KMS-11 (cell line): ENCODE measurements around the gene NTNG2.

Experiments used
- H2AFZ ChIP-seq: fragments of 200-600 bp; sonication (generic); 2 replicates; pipeline ENCODE4 v1.6.1; 2016; ENCODE audit warnings: antibody characterized with exemption, mixed run types, low read depth
- H3K27ac ChIP-seq: fragments of 200-600 bp; sonication (generic); 2 replicates; pipeline ENCODE4 v1.6.1; 2016; ENCODE audit warnings: mild to moderate bottlenecking, mixed run types
- H3K27me3 ChIP-seq: fragments of 200-600 bp; sonication (generic); 2 replicates; pipeline ENCODE4 v1.6.1; 2017; ENCODE audit warnings: mild to moderate bottlenecking, low read depth, mixed run types, moderate library complexity; ENCODE audit not compliant: insufficient read depth
- H3K36me3 ChIP-seq: fragments of 200-600 bp; sonication (generic); 2 replicates; pipeline ENCODE4 v1.6.1; 2017; ENCODE audit warnings: mild to moderate bottlenecking, mixed run types; ENCODE audit not compliant: insufficient read depth
- H3K4me1 ChIP-seq: fragments of 200-600 bp; sonication (generic); 2 replicates; pipeline ENCODE4 v1.6.1; 2016; ENCODE audit warnings: mild to moderate bottlenecking, low read depth, mixed run types; ENCODE audit not compliant: poor library complexity, severe bottlenecking
- H3K4me2 ChIP-seq: fragments of 200-600 bp; sonication (generic); 2 replicates; pipeline ENCODE4 v1.7.0; 2016; ENCODE audit warnings: mild to moderate bottlenecking, mixed run types
- H3K4me3 ChIP-seq: fragments of 200-600 bp; sonication (generic); IDR thresholded peaks from 2 replicates; pipeline ENCODE4 v1.6.1; 2017; ENCODE audit warnings: low read depth, low read length, mixed read lengths; ENCODE audit not compliant: insufficient read depth
- H3K79me2 ChIP-seq: fragments of 200-600 bp; sonication (generic); 2 replicates; pipeline ENCODE4 v1.6.1; 2016; ENCODE audit warnings: low read depth, mixed run types; ENCODE audit not compliant: insufficient read depth
- H3K9ac ChIP-seq: fragments of 200-600 bp; sonication (generic); 2 replicates; pipeline ENCODE4 v1.6.1; 2016; ENCODE audit warnings: mild to moderate bottlenecking, mixed run types
- H4K20me1 ChIP-seq: fragments of 200-600 bp; sonication (generic); 2 replicates; pipeline ENCODE4 v1.6.1; 2016; ENCODE audit warnings: mild to moderate bottlenecking, mixed run types; ENCODE audit not compliant: insufficient read depth
- TF ChIP-seq, protein P1 (sequence below): fragments of 200-600 bp; sonication (generic); conservative IDR thresholded peaks from 2 replicates; pipeline ENCODE4 v1.6.1; 2017; ENCODE audit warnings: low read depth, mild to moderate bottlenecking, antibody characterized with exemption, low read length, moderate library complexity, mixed read lengths

NTNG2 gene

DNA sequence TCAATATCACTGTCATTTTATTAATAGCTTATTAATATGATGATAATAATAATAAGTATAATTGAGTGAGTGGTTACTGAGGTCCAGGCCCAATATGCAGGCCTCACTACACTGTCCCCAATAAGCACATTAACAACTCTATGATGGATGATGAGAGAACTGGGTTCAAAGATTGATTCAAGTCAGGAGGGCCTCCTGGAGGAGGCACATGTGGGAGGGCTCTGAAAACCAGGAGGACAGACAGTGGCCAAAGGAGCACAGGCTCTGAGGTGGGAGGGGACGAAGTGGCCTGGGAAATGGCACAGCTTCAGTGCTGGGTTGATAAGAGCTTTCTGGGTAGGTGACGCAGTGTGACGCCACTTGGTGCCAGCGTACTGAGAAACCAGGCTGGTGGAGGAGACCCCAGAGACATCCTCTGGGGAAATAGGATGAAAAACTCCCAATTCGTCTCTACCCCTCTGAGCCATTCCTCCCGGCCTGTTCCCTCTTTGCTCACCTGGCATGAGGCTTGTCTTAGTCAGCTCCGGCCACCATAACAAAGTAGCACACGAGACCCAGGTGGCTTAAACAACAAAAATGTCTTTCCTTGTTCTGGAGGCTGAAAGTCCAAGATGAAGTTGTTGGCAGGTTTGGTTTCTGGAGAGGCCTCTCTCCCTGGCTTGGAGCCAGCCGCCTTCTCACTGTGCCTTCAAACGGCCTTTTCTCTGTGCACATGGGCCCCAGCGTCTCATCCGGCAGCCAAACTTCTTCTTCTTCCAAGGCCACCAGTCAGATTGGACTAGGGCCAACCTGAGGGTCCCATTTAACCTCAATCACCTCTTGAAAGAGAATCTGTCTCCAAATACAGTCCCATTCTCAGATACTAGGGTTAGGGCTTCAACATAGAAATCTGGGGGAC is 31.6 kb downstream of the NTNG2 start:
- Histone ChIP-seq H3K27me3 (peaks cover 94% of the 10 kb centered on the region), H3K4me1 (no peaks in the 10 kb centered on the region), H3K27ac (no peak overlapping the region), H3K36me3 (no peaks in the 10 kb centered on the region), H3K4me2 (no peak overlapping the region), H4K20me1 (no peaks in the 10 kb centered on the region), H2AFZ (no peak overlapping the region), H3K79me2 (no peaks in the 10 kb centered on the region), H3K9ac (no peak overlapping the region), H3K4me3 (no peak overlapping the region)
- TF ChIP-seq, protein P1, sequence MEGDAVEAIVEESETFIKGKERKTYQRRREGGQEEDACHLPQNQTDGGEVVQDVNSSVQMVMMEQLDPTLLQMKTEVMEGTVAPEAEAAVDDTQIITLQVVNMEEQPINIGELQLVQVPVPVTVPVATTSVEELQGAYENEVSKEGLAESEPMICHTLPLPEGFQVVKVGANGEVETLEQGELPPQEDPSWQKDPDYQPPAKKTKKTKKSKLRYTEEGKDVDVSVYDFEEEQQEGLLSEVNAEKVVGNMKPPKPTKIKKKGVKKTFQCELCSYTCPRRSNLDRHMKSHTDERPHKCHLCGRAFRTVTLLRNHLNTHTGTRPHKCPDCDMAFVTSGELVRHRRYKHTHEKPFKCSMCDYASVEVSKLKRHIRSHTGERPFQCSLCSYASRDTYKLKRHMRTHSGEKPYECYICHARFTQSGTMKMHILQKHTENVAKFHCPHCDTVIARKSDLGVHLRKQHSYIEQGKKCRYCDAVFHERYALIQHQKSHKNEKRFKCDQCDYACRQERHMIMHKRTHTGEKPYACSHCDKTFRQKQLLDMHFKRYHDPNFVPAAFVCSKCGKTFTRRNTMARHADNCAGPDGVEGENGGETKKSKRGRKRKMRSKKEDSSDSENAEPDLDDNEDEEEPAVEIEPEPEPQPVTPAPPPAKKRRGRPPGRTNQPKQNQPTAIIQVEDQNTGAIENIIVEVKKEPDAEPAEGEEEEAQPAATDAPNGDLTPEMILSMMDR, result no peak

DNA sequence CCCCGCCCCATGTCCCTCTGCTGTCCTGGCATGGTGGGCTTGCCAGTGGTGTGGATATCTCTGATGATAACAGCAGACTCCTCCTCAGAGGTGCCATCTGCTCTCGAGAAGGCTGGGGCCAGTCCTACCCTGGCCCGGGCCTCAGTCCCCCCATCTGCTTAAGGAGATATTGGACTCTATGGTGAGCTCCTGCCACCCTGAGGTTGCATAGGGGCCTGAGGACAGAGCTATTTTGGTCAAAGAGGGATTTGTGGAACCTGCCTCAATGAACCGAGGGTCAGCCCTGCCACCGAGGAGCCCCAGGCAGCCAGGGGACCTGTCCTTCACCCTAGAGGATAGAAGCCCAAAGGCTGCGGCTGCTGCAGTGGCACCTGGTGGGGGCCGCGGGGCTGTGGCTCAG is 32.6 kb downstream of the NTNG2 start:
- TF ChIP-seq, protein P1, result no peak
- no peak overlapping the region for H3K27ac ChIP-seq
- H3K9ac ChIP-seq, result no peak overlapping the region
- H3K4me2 ChIP-seq, result no peak overlapping the region
- no peak overlapping the region for H3K4me3 ChIP-seq
- H3K36me3 ChIP-seq, result no peaks in the 10 kb centered on the region
- no peak overlapping the region for H2AFZ ChIP-seq
- H3K4me1 ChIP-seq, result no peaks in the 10 kb centered on the region
- H3K79me2 ChIP-seq, result no peaks in the 10 kb centered on the region
- no peaks in the 10 kb centered on the region for H4K20me1 ChIP-seq
- peaks cover 94% of the 10 kb centered on the region for H3K27me3 ChIP-seq

- H3K9ac ChIP-seq, result no peak overlapping the region
- no peaks in the 10 kb centered on the region for H3K4me1 ChIP-seq
- peaks cover 94% of the 10 kb centered on the region for H3K27me3 ChIP-seq
- TF ChIP-seq, protein P1, result no peak
- H3K36me3 ChIP-seq, result no peaks in the 10 kb centered on the region
- H4K20me1 ChIP-seq, result no peaks in the 10 kb centered on the region
- H3K27ac ChIP-seq, result no peak overlapping the region
- H3K4me2 ChIP-seq, result no peak overlapping the region
- H3K4me3 ChIP-seq, result no peak overlapping the region
- no peak overlapping the region for H2AFZ ChIP-seq
- no peaks in the 10 kb centered on the region for H3K79me2 ChIP-seq
These were observed 35.5 kb downstream of the NTNG2 start for GRCh38 chr9:132197315-132197714.

GRCh38 chr9:132197856-132198550 is 36.1 kb downstream of the NTNG2 start:
- TF ChIP-seq, protein P1, result no peak
- Histone ChIP-seq H3K4me1 (no peaks in the 10 kb centered on the region), H3K4me2 (no peak overlapping the region), H3K79me2 (no peaks in the 10 kb centered on the region), H3K27me3 (peaks cover 94% of the 10 kb centered on the region), H4K20me1 (no peaks in the 10 kb centered on the region), H3K27ac (no peak overlapping the region), H3K36me3 (no peaks in the 10 kb centered on the region), H3K4me3 (no peak overlapping the region), H3K9ac (no peak overlapping the region), H2AFZ (no peak overlapping the region)
